ENCODE data around the gene ZC3H15.
"Not testable (repeated sequence)": the region's sequence is repeated elsewhere in the genome, so short reads cannot be mapped to it uniquely, and the experiment has no call there.

The ZC3H15 gene

DNA sequence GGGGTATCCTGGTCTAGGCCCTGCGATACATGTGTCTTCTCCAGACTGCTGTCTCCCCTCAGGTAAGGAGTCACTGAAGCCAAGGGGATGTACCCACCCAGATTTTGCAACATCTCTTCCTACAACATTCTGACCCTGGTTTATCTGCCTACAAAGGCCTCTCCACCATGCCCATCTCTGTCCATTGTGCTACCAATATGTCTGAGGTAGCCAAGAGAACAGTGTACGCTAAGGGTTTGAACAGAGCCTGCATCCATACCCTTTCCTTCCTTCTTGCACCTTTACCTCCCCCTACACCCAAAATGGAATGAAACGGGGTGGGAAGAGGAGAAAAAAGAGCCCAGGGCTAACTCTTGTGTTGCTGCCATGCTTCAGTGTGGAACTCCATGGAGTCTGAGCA lies 11.9 kb downstream of the ZC3H15 start:
- Histone ChIP-seq H3K27me3 (ENCODE audit: control insufficient read depth, insufficient read depth, low read length) (no peaks in the 10 kb centered on the region), H3K9me3 (replicated peaks; ENCODE audit: low read length) (no peaks in the 10 kb centered on the region), H3K4me3 (ENCODE audit: low read length) (no peak overlapping the region), H3K4me1 (ENCODE audit: control insufficient read depth, insufficient read depth, low read length) (no peaks in the 10 kb centered on the region), H3K4me2 (ENCODE audit: low read length) (no peak overlapping the region), H3K36me3 (ENCODE audit: insufficient read depth, low read length) (peaks cover 47% of the 10 kb centered on the region), H3K9ac (ENCODE audit: low read depth, low read length) (no peak overlapping the region)

GRCh38 chr2:186498834-186499233 lies 12.8 kb downstream of the ZC3H15 start:
- H3K9me3 ChIP-seq (replicated peaks; ENCODE audit: low read length), result no peaks in the 10 kb centered on the region
- H3K27me3 ChIP-seq (ENCODE audit: control insufficient read depth, insufficient read depth, low read length), result no peaks in the 10 kb centered on the region
- no peak overlapping the region for H3K9ac ChIP-seq (ENCODE audit: low read depth, low read length)
- no peak overlapping the region for H3K4me3 ChIP-seq (ENCODE audit: low read length)
- peaks cover 51% of the 10 kb centered on the region for H3K36me3 ChIP-seq (ENCODE audit: insufficient read depth, low read length)
- H3K4me1 ChIP-seq (ENCODE audit: control insufficient read depth, insufficient read depth, low read length), result no peaks in the 10 kb centered on the region
- H3K4me2 ChIP-seq (ENCODE audit: low read length), result no peak overlapping the region

GRCh38 chr2:186503827-186504606 lies 18.0 kb downstream of the ZC3H15 start:
- H3K4me1 ChIP-seq (ENCODE audit: control insufficient read depth, insufficient read depth, low read length), result no peaks in the 10 kb centered on the region
- H3K27me3 ChIP-seq (ENCODE audit: control insufficient read depth, insufficient read depth, low read length), result no peaks in the 10 kb centered on the region
- no peak overlapping the region for H3K4me2 ChIP-seq (ENCODE audit: low read length)
- H3K9me3 ChIP-seq (replicated peaks; ENCODE audit: low read length), result no peaks in the 10 kb centered on the region
- no peak overlapping the region for H3K9ac ChIP-seq (ENCODE audit: low read depth, low read length)
- H3K36me3 ChIP-seq (ENCODE audit: insufficient read depth, low read length), result peaks cover 72% of the 10 kb centered on the region
- H3K4me3 ChIP-seq (ENCODE audit: low read length), result no peak overlapping the region

DNA sequence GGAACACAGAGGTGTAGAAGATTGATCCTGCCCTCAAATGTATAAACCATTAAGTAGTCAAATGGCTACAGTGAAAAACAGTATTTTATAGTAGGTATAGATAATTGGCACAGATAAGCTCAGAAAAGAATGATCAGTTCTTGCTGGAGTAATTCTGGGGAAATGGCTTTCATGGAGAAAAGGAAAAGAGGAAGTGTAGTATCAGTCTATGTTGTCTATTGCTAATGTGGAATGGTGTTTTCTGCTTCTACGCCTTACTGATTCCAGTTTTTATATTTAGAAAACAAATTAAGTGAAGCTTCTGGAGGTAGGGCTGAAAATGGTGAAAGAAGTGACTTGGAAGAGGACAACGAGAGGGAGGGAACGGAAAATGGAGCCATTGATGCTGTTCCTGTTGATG lies 22.2 kb downstream of the ZC3H15 start:
- H3K36me3 ChIP-seq (ENCODE audit: insufficient read depth, low read length), result peaks cover 71% of the 10 kb centered on the region
- no peaks in the 10 kb centered on the region for H3K4me1 ChIP-seq (ENCODE audit: control insufficient read depth, insufficient read depth, low read length)
- H3K27me3 ChIP-seq (ENCODE audit: control insufficient read depth, insufficient read depth, low read length), result no peaks in the 10 kb centered on the region
- no peak overlapping the region for H3K4me2 ChIP-seq (ENCODE audit: low read length)
- H3K9me3 ChIP-seq (replicated peaks; ENCODE audit: low read length), result no peaks in the 10 kb centered on the region
- H3K9ac ChIP-seq (ENCODE audit: low read depth, low read length), result no peak overlapping the region
- H3K4me3 ChIP-seq (ENCODE audit: low read length), result no peak overlapping the region

DNA sequence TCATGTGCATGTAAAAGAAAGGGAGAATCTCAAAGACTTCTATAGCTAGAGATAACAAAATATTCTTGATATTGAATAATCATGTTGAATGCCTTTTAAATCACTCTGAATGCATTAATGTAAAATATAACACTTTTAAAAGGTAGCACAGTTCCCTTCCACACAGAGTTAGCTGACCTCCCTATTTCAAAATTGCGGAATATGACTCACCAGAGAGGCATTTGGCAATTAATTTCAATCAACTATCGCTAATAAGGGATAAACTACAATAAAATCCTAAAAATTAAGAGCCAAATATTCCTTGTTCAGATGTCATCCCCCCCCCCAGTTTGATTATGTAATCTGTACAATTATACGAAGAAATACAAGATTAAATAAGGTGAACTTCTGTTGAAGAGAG lies 29.3 kb downstream of the ZC3H15 start:
- Histone ChIP-seq H3K4me2 (ENCODE audit: low read length) (no peak overlapping the region), H3K4me3 (ENCODE audit: low read length) (no peak overlapping the region), H3K4me1 (ENCODE audit: control insufficient read depth, insufficient read depth, low read length) (no peaks in the 10 kb centered on the region), H3K36me3 (ENCODE audit: insufficient read depth, low read length) (peaks cover 34% of the 10 kb centered on the region), H3K9ac (ENCODE audit: low read depth, low read length) (no peak overlapping the region), H3K9me3 (replicated peaks; ENCODE audit: low read length) (no peaks in the 10 kb centered on the region), H3K27me3 (ENCODE audit: control insufficient read depth, insufficient read depth, low read length) (no peaks in the 10 kb centered on the region)

GRCh38 chr2:186516396-186516795 lies 30.3 kb downstream of the ZC3H15 start:
- H3K27me3 ChIP-seq (ENCODE audit: control insufficient read depth, insufficient read depth, low read length), result no peaks in the 10 kb centered on the region
- H3K4me3 ChIP-seq (ENCODE audit: low read length), result no peak overlapping the region
- no peak overlapping the region for H3K9ac ChIP-seq (ENCODE audit: low read depth, low read length)
- no peak overlapping the region for H3K4me2 ChIP-seq (ENCODE audit: low read length)
- no peaks in the 10 kb centered on the region for H3K9me3 ChIP-seq (replicated peaks; ENCODE audit: low read length)
- peaks cover 41% of the 10 kb centered on the region for H3K36me3 ChIP-seq (ENCODE audit: insufficient read depth, low read length)
- H3K4me1 ChIP-seq (ENCODE audit: control insufficient read depth, insufficient read depth, low read length), result no peaks in the 10 kb centered on the region

DNA sequence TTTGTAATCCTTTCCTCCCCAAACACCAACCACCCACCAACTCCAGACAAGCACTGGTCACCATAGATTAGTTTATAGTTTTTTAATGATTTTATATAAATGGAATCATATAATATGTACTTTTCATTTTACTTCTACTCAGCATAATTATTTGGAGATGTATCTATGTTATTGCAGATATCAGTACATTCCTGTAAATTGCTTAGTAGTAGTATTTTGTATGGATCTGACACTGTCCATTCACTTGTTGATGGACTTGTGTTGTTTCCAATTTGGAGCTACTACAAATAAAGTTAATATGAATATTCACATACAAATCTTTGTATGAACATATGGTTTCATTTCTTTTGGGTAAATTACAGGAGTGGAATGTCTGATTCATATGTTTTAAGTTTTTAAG lies 31.0 kb downstream of the ZC3H15 start:
- H3K27me3 ChIP-seq (ENCODE audit: control insufficient read depth, insufficient read depth, low read length), result no peaks in the 10 kb centered on the region
- H3K4me3 ChIP-seq (ENCODE audit: low read length), result no peak overlapping the region
- peaks cover 34% of the 10 kb centered on the region for H3K36me3 ChIP-seq (ENCODE audit: insufficient read depth, low read length)
- H3K4me1 ChIP-seq (ENCODE audit: control insufficient read depth, insufficient read depth, low read length), result no peaks in the 10 kb centered on the region
- no peak overlapping the region for H3K9ac ChIP-seq (ENCODE audit: low read depth, low read length)
- H3K4me2 ChIP-seq (ENCODE audit: low read length), result no peak overlapping the region
- no peaks in the 10 kb centered on the region for H3K9me3 ChIP-seq (replicated peaks; ENCODE audit: low read length)

DNA sequence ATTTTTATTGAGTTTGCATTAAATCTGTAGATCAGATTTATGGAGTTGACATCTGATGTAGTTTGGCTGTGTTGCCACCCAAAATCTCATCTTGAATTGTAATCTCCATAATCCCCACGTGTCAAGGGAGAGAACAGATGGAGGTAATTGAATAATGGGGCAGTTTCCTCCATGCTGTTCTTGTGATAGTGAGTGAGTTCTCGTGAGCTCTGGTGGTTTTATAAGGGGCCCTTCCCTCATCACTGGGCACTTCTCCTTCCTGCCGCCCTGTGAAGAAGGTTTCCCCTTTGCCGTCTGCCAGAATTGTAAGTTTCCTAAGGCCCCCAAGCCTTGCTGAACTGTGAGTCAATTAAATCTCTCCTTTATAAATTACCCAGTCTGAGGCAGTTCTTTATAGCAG lies 32.2 kb downstream of the ZC3H15 start:
- peaks cover 31% of the 10 kb centered on the region for H3K36me3 ChIP-seq (ENCODE audit: insufficient read depth, low read length)
- no peak overlapping the region for H3K4me2 ChIP-seq (ENCODE audit: low read length)
- H3K9ac ChIP-seq (ENCODE audit: low read depth, low read length), result no peak overlapping the region
- H3K9me3 ChIP-seq (replicated peaks; ENCODE audit: low read length), result no peaks in the 10 kb centered on the region
- no peaks in the 10 kb centered on the region for H3K27me3 ChIP-seq (ENCODE audit: control insufficient read depth, insufficient read depth, low read length)
- no peaks in the 10 kb centered on the region for H3K4me1 ChIP-seq (ENCODE audit: control insufficient read depth, insufficient read depth, low read length)
- H3K4me3 ChIP-seq (ENCODE audit: low read length), result no peak overlapping the region

DNA sequence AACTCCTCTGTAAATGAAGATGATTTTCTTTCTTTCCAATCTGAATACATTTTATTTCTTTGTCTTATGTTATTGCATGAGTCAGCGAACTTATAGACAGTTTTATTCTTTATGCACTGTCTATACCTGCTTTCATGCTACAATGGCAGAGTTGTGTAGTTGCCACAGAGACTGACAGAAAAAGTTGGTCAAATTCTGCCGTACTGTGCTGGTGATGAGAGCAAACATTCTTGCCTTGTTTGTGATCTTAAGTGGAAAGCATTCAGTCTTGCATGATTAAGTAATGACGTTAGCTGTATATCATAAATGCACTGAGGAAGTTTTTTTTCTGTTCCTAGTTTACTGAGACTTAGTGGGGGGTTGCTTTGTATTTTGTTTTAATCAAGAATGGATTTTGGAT lies 32.9 kb downstream of the ZC3H15 start:
- Histone ChIP-seq H3K27me3 (ENCODE audit: control insufficient read depth, insufficient read depth, low read length) (no peaks in the 10 kb centered on the region), H3K4me1 (ENCODE audit: control insufficient read depth, insufficient read depth, low read length) (no peaks in the 10 kb centered on the region), H3K9ac (ENCODE audit: low read depth, low read length) (no peak overlapping the region), H3K4me3 (ENCODE audit: low read length) (no peak overlapping the region), H3K4me2 (ENCODE audit: low read length) (no peak overlapping the region), H3K9me3 (replicated peaks; ENCODE audit: low read length) (no peaks in the 10 kb centered on the region), H3K36me3 (ENCODE audit: insufficient read depth, low read length) (peaks cover 26% of the 10 kb centered on the region)

DNA sequence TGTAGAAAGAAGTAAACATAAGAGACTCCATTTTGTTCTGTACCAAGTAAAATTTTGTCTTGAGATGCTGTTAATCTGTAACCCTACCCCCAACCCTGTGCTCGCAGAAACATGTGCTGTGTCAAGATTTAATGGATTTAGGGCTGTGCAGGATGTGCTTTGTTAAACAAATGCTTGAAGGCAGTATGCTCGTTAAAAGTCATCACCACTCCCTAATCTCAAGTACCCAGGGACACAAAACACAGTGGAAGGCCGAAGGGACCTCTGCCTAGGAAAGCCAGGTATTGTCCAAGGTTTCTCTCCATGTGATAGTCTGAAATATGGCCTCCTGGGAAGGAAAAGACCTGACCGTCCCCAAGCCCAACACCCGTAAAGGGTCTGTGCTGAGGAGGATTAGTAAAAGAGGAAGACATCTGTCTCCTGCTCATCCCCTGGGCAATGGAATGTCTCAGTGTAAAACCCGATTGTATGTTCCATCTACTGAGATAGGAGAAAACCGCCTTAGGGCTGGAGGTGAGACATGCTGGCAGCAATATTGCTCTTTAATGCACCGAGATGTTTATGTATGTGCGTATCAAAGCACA lies 35.6 kb downstream of the ZC3H15 start:
- H3K4me3 ChIP-seq (ENCODE audit: low read length); H3K4me1 ChIP-seq (ENCODE audit: control insufficient read depth, insufficient read depth, low read length); H3K27me3 ChIP-seq (ENCODE audit: control insufficient read depth, insufficient read depth, low read length); H3K4me2 ChIP-seq (ENCODE audit: low read length); H3K9me3 ChIP-seq (replicated peaks; ENCODE audit: low read length); H3K9ac ChIP-seq (ENCODE audit: low read depth, low read length): not testable (repeated sequence)
- peaks cover 19% of the 10 kb centered on the region for H3K36me3 ChIP-seq (ENCODE audit: insufficient read depth, low read length)

DNA sequence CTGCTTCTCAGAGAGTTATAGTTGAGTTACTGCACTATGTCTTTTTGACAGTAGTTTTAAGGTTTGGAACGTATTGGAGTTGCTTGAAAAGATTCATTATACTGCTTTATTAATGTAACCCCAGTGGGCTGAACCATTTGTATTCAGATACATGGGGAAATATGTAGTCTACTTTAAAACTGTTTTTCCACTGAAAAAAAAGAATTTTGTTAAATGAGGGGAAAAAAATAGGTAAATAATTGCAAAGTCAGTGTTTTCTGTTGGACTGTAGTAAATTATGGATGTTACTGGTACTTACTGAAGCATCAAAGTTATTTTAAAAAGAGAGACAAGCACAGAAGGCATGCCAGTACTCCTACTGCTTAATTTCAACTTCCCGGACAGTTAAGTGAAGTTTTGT lies 36.4 kb downstream of the ZC3H15 start:
- Histone ChIP-seq H3K4me2 (ENCODE audit: low read length) (no peak overlapping the region), H3K9me3 (replicated peaks; ENCODE audit: low read length) (no peaks in the 10 kb centered on the region), H3K4me3 (ENCODE audit: low read length) (no peak overlapping the region), H3K36me3 (ENCODE audit: insufficient read depth, low read length) (peaks cover 19% of the 10 kb centered on the region), H3K4me1 (ENCODE audit: control insufficient read depth, insufficient read depth, low read length) (no peaks in the 10 kb centered on the region), H3K9ac (ENCODE audit: low read depth, low read length) (no peak overlapping the region), H3K27me3 (ENCODE audit: control insufficient read depth, insufficient read depth, low read length) (no peaks in the 10 kb centered on the region)

DNA sequence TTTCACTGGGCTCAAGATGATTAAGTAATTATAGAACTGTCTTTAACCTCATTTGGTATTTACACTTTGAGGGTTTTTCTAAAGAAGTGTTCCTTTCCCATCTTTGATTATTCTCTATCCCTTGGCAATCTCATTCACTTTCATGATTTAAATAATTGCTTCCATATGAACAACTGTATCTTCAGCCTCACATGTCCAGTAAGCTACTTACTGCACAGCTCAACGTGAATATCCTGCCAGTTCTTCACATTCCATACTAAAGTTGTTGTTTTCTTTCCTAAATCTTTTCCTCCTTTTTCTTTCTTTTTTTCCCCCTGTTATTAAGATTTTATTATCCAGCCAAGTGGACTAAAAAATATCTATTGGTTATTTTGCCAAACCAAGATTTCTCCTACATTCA lies 37.7 kb downstream of the ZC3H15 start:
- H3K9me3 ChIP-seq (replicated peaks; ENCODE audit: low read length), result no peaks in the 10 kb centered on the region
- H3K9ac ChIP-seq (ENCODE audit: low read depth, low read length), result no peak overlapping the region
- H3K27me3 ChIP-seq (ENCODE audit: control insufficient read depth, insufficient read depth, low read length), result no peaks in the 10 kb centered on the region
- no peak overlapping the region for H3K4me2 ChIP-seq (ENCODE audit: low read length)
- peaks cover 12% of the 10 kb centered on the region for H3K36me3 ChIP-seq (ENCODE audit: insufficient read depth, low read length)
- H3K4me3 ChIP-seq (ENCODE audit: low read length), result no peak overlapping the region
- no peaks in the 10 kb centered on the region for H3K4me1 ChIP-seq (ENCODE audit: control insufficient read depth, insufficient read depth, low read length)
